Gastrocnemius medialis (tissue), 4 donors: ENCODE data around the gene ACAD9. TPM values are rescaled to one million over a fixed set of nuclear protein-coding genes. Genes with fewer than 3 reads are reported as not detected.

Experiments
- ATAC-seq, 2 donors: fragments of 150-250 bp; one replicate each; pipeline ENCODE4 v1.9.1; 2016
- DNase-seq, 2 donors: peaks; one replicate each; pipeline ENCODE4 v3.0.0-alpha.2; 2019
- H3K27ac ChIP-seq, 4 donors: fragments of 200-600 bp; sonication (generic); 1 replicate in 1 of 4; 2 replicates in 3 of 4; pipeline ENCODE4 v1.5.1; 2016 to 2018; ENCODE audit warnings: mild to moderate bottlenecking in 2 of 4, moderate library complexity in 1 of 4
- H3K27me3 ChIP-seq, 3 donors: fragments of 200-600 bp; sonication (generic) in 2 of 3; 1 replicate in 1 of 3; 2 replicates in 2 of 3; pipeline versions ENCODE4 v1.5.1 to v1.6.0; 2016 to 2019; ENCODE audit warnings: mild to moderate bottlenecking in 1 of 3, moderate library complexity in 1 of 3
- H3K36me3 ChIP-seq, 2 donors: fragments of 200-600 bp; sonication (generic) in 1 of 2; one replicate each; pipeline ENCODE4 v1.5.1; 2017 to 2018
- H3K4me1 ChIP-seq, 2 donors: fragments of 200-600 bp; sonication (generic) in 1 of 2; one replicate each; pipeline ENCODE4 v1.5.1; 2016 to 2017; ENCODE audit warnings: mild to moderate bottlenecking in 2 of 2
- H3K4me3 ChIP-seq, 4 donors: fragments of 200-600 bp; sonication (generic) in 3 of 4; 1 replicate in 1 of 4; 2 replicates in 3 of 4; pipeline ENCODE4 v1.5.1; 2016 to 2019; ENCODE audit warnings: mild to moderate bottlenecking in 2 of 4
- H3K9me3 ChIP-seq, 3 donors: fragments of 200-600 bp; sonication (generic) in 2 of 3; 1 replicate in 1 of 3; 2 replicates in 2 of 3; pipeline ENCODE4 v1.5.1; 2016 to 2019
- CTCF ChIP-seq, 5 experiments: fragments of 450-650 bp in 3 of 5; fragments of 200-600 bp in 2 of 5; sonication (generic) in 2 of 5; IDR thresholded peaks in 4 of 5; conservative IDR thresholded peaks in 1 of 5; 1 replicate in 4 of 5; 2 replicates in 1 of 5; pipeline ENCODE4 v1.5.1; 2016 to 2019; ENCODE audit warnings: antibody characterized with exemption in 5 of 5, mild to moderate bottlenecking in 3 of 5, moderate library complexity in 3 of 5
- POLR2A ChIP-seq, 2 donors: fragments of 450-650 bp; IDR thresholded peaks; one replicate each; pipeline ENCODE4 v1.6.1; 2017; ENCODE audit warnings: antibody characterized with exemption in 2 of 2, mild to moderate bottlenecking in 2 of 2, moderate library complexity in 2 of 2
- in situ Hi-C, 4 donors: fragments of 200-750 bp; cut with MboI; loops; one replicate each; pipeline versions ENCODE4 v1.15.0 to v1.8.0; 2017; ENCODE audit warnings: low sequenced_read_pairs in 4 of 4
- intact Hi-C: fragments of 100-400 bp; cut with DNase I; formaldehyde crosslinking; loops from one replicate; pipeline ENCODE4 v1.15.1; 2023; ENCODE audit warnings: low total_unique reads
- total RNA-seq, 4 donors: library from RNA; depleted of rRNA; stranded (reverse); fragments of >200 nt; gene quantifications; one replicate each; pipeline versions ENCODE4 v1.1.0 to v1.2.3, GENCODE V29; 2016

ACAD9 gene
- total RNA-seq, 4 donors from 2014 or later: 26.3 to 43.0 (median 37.5) TPM

GRCh38 chr3:128872282-128872681 lies 7.1 kb upstream of the ACAD9 start:
- Histone ChIP-seq H3K27me3 (no peaks in the 10 kb centered on the region), H3K27ac (no peak overlapping the region), H3K4me1 (peaks cover 19 to 23% of the 10 kb centered on the region in 2 donors), H3K4me3 (no peak overlapping the region), H3K9me3 (no peaks in the 10 kb centered on the region), H3K36me3 (no peaks in the 10 kb centered on the region)
- ATAC-seq: no peak
- intact Hi-C loops: no loop called here
- TF ChIP-seq CTCF (IDR thresholded peaks at IDR 0.05 in 4 of 5, conservative IDR thresholded peaks at IDR 0.05 in 1 of 5) (no peak), POLR2A (IDR thresholded peaks at IDR 0.05) (no peak)
- in situ Hi-C loops: loop anchor here in 2 of 4 donors (10.0 to 25.0 kb wide), 2 partner anchors 185 to 187 kb away; no protein-coding TSS in a partner anchor
- no peak for DNase-seq

DNA sequence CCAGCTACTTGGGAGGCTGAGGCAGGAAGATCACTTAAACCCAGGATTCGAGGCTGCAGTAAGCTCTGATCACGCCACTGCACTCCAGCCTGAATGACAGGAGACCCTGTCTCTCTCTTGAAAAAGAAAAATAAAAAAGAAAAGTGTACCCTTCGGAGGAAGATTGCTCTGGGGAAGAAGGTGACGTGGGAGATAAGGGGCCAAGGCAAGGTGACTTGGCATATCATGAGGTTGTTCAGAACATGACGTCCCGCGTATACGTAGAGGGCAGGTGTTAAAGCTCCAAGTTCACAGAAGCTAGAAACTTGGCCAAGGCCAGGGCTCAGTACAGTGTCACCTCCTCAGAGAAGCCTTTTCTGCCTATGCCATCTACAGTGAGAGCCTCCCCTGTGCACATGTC lies 6.7 kb upstream of the ACAD9 start:
- peaks cover 23% of the 10 kb centered on the region in 2 donors for H3K4me1 ChIP-seq
- H3K9me3 ChIP-seq: no peaks in the 10 kb centered on the region
- DNase-seq (no peak), ATAC-seq (no peak)
- intact Hi-C loops (no loop called here), in situ Hi-C loops (loop anchor here in 2 of 4 donors (10.0 to 25.0 kb wide), 2 partner anchors 185 to 188 kb away; no protein-coding TSS in a partner anchor)
- H3K27me3 ChIP-seq: no peaks in the 10 kb centered on the region
- no peak overlapping the region for H3K4me3 ChIP-seq
- TF ChIP-seq POLR2A (IDR thresholded peaks at IDR 0.05): no peak
- TF ChIP-seq CTCF (IDR thresholded peaks at IDR 0.05 in 4 of 5, conservative IDR thresholded peaks at IDR 0.05 in 1 of 5): no peak
- no peaks in the 10 kb centered on the region for H3K36me3 ChIP-seq
- H3K27ac ChIP-seq: no peak overlapping the region

GRCh38 chr3:128873244-128874022 lies 6.0 kb upstream of the ACAD9 start:
- no peaks in the 10 kb centered on the region for H3K36me3 ChIP-seq
- H3K4me3 ChIP-seq: no peak overlapping the region
- in situ Hi-C loops (loop anchor here in 2 of 4 donors (10.0 to 25.0 kb wide), 2 partner anchors 186 to 189 kb away; no protein-coding TSS in a partner anchor), intact Hi-C loops (no loop called here)
- no peaks in the 10 kb centered on the region for H3K27me3 ChIP-seq
- ATAC-seq: no peak
- TF ChIP-seq POLR2A (IDR thresholded peaks at IDR 0.05): no peak
- peaks cover 29 to 30% of the 10 kb centered on the region in 2 donors for H3K4me1 ChIP-seq
- H3K27ac ChIP-seq: peak overlapping the region; percentile 70 to 96 (median 86)
- DNase-seq: no peak
- no peaks in the 10 kb centered on the region for H3K9me3 ChIP-seq

GRCh38 chr3:128874481-128875180 lies 4.8 kb upstream of the ACAD9 start:
- intact Hi-C loops: no loop called here
- peak overlapping the region; percentile 70 to 96 (median 86) for H3K27ac ChIP-seq
- peak in 1 of 2 donors; percentile 39 for DNase-seq
- ATAC-seq: peak; percentile 19 to 66
- in situ Hi-C loops: loop anchor here in 2 of 4 donors (10.0 to 25.0 kb wide), 2 partner anchors 187 to 190 kb away; no protein-coding TSS in a partner anchor
- no peak overlapping the region for H3K4me3 ChIP-seq
- H3K9me3 ChIP-seq: no peaks in the 10 kb centered on the region
- no peak for TF ChIP-seq CTCF (IDR thresholded peaks at IDR 0.05 in 4 of 5, conservative IDR thresholded peaks at IDR 0.05 in 1 of 5)
- TF ChIP-seq POLR2A (IDR thresholded peaks at IDR 0.05): no peak
- H3K4me1 ChIP-seq: peaks cover 31% of the 10 kb centered on the region in 2 donors
- no peaks in the 10 kb centered on the region for H3K27me3 ChIP-seq
- no peaks in the 10 kb centered on the region for H3K36me3 ChIP-seq
